GM12878 (cell line): ENCODE measurements around the gene GMPR2. TPM values are rescaled to one million over a fixed set of nuclear protein-coding genes. Genes with fewer than 3 reads are reported as not detected.

Experiments used
- CEBPB ChIP-seq, 2 experiments: fragments of 150-350 bp in 1 of 2; IDR thresholded peaks; 2 replicates each; pipeline ENCODE4 v1.6.1; 2012 to 2014; ENCODE audit warnings: low read depth in 2 of 2, low read length in 2 of 2, borderline replicate concordance in 1 of 2, inconsistent platforms in 1 of 2
- CHD1 ChIP-seq: IDR thresholded peaks from 2 replicates; pipeline ENCODE4 v1.6.1; 2012; ENCODE audit warnings: low read depth, low read length, improper control_type of control experiment
- ESRRA ChIP-seq: IDR thresholded peaks from 2 replicates; pipeline ENCODE4 v1.6.1; 2012; ENCODE audit warnings: mild to moderate bottlenecking, low read length, improper control_type of control experiment
- JUND ChIP-seq: IDR thresholded peaks from 2 replicates; pipeline ENCODE4 v1.6.1; 2012; ENCODE audit warnings: low read depth, mild to moderate bottlenecking, low read length, improper control_type of control experiment, moderate library complexity
- NRF1 ChIP-seq: conservative IDR thresholded peaks from 2 replicates; pipeline ENCODE4 v1.6.1; 2011; ENCODE audit warnings: mild to moderate bottlenecking, low read depth, low read length, improper control_type of control experiment
- PAX5 ChIP-seq: IDR thresholded peaks from 2 replicates; pipeline ENCODE4 v1.6.1; 2011; ENCODE audit warnings: low read depth, low read length, borderline replicate concordance
- PML ChIP-seq: IDR thresholded peaks from 2 replicates; pipeline ENCODE4 v1.6.1; 2012; ENCODE audit warnings: low read length, inconsistent platforms
- POLR2A ChIP-seq: IDR thresholded peaks from 2 replicates; pipeline ENCODE4 v1.6.1; 2011; ENCODE audit warnings: low read depth, mild to moderate bottlenecking, low read length
- RELA ChIP-seq: fragments of 450-650 bp; IDR thresholded peaks from 2 replicates; pipeline ENCODE4 v1.8.0; 2014; ENCODE audit warnings: borderline replicate concordance; ENCODE audit not compliant: partially characterized antibody
- TAF1 ChIP-seq: IDR thresholded peaks from 2 replicates; pipeline ENCODE4 v1.6.1; 2011; ENCODE audit warnings: mild to moderate bottlenecking, low read depth, low read length, borderline replicate concordance
- polyA plus RNA-seq, 11 experiments: library from polyadenylated mRNA; depleted of rRNA in 4 of 11; unstranded in 6 of 11; stranded (reverse) in 5 of 11; fragments of >200 nt; fragmentation: Nextera tagmentation in 4 of 11; fragmentation: Illumina TruSeq in 1 of 11; extraction: Ambion mirVana in 4 of 11; extraction: Trizol in 1 of 11; gene quantifications; 1 replicate in 1 of 11; 2 replicates in 10 of 11; pipeline versions ENCODE4 v1.2.1 to v1.2.3, GENCODE V29; 2011 to 2016; ENCODE audit warnings: inconsistent platforms in 2 of 11, missing spikeins in 2 of 11, low read depth in 1 of 11
- total RNA-seq, 4 experiments: library from RNA; depleted of rRNA in 3 of 4; stranded (reverse); fragments of >200 nt in 3 of 4; fragmentation: Illumina TruSeq in 1 of 4; extraction: Trizol in 1 of 4; gene quantifications; 2 replicates each; pipeline versions ENCODE4 v1.2.1 to v1.2.3, GENCODE V29; 2013 to 2021
- TF ChIP-seq, protein P1 (sequence below): fragments of 450-650 bp; IDR thresholded peaks from 2 replicates; pipeline ENCODE4 v1.6.1; 2014; ENCODE audit warnings: mild to moderate bottlenecking
- TF ChIP-seq, protein P2 (sequence below): fragments of 150-350 bp; IDR thresholded peaks from 2 replicates; pipeline ENCODE4 v1.6.1; 2016; ENCODE audit warnings: low read depth, low read length

Gene GMPR2
- total and polyA plus RNA-seq, 10 of the 15 experiments (the other 5 are each of a cell fraction or from before 2014, with no cell fraction given): 55.1 to 80.3 (median 61.5) TPM

DNA sequence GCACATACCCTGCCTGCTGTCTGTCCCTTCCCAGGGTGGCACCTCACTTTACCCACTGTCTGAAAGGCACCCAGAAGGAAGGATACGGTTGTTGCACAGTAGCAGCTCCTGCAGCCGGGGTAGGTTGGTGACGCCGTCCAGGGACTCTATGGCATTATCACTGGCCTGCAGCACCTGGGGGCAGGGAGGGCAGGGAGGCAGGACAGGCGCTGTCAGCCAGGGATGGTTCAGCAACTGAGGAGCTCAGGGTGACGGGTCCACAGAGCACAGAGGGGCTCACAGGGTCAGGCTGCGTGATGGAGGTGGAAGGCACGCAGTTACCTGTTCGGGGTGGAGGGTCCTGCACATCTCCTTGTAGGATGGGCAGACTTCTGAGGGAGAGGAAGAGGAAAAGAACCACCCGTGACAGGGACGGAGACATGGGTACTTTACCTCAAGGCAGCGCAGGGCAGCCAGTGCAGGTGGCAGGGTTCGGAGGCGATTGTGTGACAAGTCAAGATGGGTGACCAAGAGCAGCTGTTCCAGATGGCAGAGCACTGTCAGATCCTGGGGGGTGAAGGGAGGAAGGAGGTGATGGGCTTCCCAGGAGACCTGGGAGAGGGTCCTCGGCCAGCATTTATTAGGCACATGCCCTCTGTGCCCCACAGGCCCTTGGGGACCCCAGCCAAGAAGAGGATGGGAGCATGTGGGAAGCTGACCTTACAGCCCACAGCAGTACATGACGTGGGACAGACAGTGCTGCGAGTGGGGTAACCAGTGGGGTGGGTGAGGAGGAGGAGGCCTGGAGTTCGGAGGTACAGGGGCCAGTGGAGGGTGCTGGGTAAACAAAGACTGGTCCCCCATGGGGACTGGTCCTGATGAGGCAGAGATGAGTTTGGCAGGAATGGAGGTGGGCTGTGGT lies 33.9 kb downstream of the GMPR2 start (continued):
- TF ChIP-seq JUND (no peak), PAX5 (no peak), CHD1 (no peak), ESRRA (no peak), PML (no peak), POLR2A (no peak), TAF1 (no peak), RELA (no peak), NRF1 (no peak), CEBPB (IDR thresholded peaks at IDR 0.05; ENCODE audit: borderline replicate concordance in 1 of 2, low read depth in 2 of 2, low read length in 2 of 2) (no peak)
- TF ChIP-seq, protein P1, sequence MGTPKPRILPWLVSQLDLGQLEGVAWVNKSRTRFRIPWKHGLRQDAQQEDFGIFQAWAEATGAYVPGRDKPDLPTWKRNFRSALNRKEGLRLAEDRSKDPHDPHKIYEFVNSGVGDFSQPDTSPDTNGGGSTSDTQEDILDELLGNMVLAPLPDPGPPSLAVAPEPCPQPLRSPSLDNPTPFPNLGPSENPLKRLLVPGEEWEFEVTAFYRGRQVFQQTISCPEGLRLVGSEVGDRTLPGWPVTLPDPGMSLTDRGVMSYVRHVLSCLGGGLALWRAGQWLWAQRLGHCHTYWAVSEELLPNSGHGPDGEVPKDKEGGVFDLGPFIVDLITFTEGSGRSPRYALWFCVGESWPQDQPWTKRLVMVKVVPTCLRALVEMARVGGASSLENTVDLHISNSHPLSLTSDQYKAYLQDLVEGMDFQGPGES: no peak
- TF ChIP-seq, protein P2, sequence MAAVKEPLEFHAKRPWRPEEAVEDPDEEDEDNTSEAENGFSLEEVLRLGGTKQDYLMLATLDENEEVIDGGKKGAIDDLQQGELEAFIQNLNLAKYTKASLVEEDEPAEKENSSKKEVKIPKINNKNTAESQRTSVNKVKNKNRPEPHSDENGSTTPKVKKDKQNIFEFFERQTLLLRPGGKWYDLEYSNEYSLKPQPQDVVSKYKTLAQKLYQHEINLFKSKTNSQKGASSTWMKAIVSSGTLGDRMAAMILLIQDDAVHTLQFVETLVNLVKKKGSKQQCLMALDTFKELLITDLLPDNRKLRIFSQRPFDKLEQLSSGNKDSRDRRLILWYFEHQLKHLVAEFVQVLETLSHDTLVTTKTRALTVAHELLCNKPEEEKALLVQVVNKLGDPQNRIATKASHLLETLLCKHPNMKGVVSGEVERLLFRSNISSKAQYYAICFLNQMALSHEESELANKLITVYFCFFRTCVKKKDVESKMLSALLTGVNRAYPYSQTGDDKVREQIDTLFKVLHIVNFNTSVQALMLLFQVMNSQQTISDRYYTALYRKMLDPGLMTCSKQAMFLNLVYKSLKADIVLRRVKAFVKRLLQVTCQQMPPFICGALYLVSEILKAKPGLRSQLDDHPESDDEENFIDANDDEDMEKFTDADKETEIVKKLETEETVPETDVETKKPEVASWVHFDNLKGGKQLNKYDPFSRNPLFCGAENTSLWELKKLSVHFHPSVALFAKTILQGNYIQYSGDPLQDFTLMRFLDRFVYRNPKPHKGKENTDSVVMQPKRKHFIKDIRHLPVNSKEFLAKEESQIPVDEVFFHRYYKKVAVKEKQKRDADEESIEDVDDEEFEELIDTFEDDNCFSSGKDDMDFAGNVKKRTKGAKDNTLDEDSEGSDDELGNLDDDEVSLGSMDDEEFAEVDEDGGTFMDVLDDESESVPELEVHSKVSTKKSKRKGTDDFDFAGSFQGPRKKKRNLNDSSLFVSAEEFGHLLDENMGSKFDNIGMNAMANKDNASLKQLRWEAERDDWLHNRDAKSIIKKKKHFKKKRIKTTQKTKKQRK: no peak
